GM18505 (cell line): ENCODE measurements around the gene ABLIM1.

Experiments used
- ATAC-seq: cut with Tn5 transposase; IDR thresholded peaks from one replicate; pipeline ENCODE4 v1.9.1; 2021; ENCODE audit not compliant: unreplicated experiment
- POLR2A ChIP-seq: IDR thresholded peaks from 4 replicates; pipeline ENCODE4 v1.6.1; 2011; ENCODE audit warnings: borderline replicate concordance; ENCODE audit not compliant: insufficient read depth, insufficient read length; ENCODE audit errors: extremely low read depth

The ABLIM1 gene

GRCh38 chr10:114650266-114650665 lies 7.8 kb downstream of the ABLIM1 start:
- ATAC-seq = no peak
- no peak for TF ChIP-seq POLR2A

- no peak for TF ChIP-seq POLR2A
Measured at GRCh38 chr10:114649217-114649903, 8.7 kb downstream of the ABLIM1 start.

GRCh38 chr10:114648368-114648767 lies 9.7 kb downstream of the ABLIM1 start:
- no peak for ATAC-seq
- no peak for TF ChIP-seq POLR2A

More at GRCh38 chr10:114649217-114649903, 8.7 kb downstream of the ABLIM1 start:
- ATAC-seq = no peak

DNA sequence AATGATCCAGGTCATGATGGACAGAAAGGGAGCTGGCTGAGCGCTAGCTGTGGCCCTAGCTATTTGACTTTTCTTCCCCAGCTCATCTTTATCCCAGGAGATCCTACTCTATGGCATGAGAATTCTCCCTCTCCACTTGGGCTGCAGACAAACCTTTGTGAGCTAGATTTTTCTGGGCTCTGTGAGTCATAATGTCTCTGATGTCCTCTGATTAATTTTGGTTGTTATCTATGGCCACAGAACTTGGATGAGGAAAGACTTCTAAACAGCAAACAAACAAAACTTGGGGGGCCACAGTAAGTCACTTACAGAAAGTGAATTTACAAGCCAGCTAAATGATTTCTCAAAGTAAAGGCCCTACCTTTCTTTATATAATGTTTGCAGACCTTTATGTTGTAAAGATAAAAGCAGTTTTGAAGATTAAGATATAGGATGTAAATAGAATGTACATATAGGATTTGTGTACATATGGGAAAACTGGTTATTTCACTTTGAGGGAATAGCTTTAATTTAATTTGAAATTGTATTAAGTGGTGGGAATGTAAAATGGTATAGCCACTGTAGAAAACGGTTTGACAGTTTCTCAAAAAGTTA lies 10.4 kb downstream of the ABLIM1 start:
- no peak for TF ChIP-seq POLR2A
- no peak for ATAC-seq

DNA sequence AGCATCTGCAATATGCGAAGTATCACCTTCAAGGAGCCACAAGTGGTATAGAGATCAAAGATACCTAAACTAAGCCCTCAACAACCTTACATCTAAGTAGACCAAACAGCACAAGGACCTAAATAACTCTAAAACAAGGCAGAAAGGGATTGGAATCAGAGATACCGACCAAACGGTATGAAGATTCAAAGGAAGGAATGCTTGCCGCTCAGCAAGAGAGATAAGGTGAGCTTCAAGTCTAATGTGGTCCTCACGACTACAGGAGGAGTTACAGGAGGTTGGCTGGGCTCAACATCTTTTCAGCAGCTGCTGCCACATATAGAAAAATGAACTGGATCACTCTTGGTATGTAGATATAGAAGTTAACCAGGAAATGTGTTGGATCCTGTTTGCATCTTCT lies 11.6 kb downstream of the ABLIM1 start:
- TF ChIP-seq POLR2A = no peak
- ATAC-seq = no peak

DNA sequence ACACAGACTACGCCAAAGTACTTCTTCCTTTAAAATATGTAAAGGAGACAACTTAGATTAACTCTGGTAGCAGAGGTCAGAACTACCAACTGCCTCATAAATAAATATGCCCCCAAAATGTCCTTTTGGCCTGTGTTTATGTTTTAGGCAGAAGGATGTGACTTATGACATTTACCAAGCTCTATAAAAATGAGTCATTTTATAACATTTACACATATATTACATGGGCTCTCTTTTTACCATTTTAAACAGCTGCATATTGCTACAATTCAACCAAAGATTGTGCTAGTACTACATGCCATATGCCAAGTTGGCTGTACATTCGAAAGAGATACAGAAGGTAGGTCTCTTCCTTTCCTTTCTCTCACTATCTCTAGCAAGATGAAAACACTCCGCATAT lies 12.4 kb downstream of the ABLIM1 start:
- TF ChIP-seq POLR2A = no peak
- no peak for ATAC-seq

DNA sequence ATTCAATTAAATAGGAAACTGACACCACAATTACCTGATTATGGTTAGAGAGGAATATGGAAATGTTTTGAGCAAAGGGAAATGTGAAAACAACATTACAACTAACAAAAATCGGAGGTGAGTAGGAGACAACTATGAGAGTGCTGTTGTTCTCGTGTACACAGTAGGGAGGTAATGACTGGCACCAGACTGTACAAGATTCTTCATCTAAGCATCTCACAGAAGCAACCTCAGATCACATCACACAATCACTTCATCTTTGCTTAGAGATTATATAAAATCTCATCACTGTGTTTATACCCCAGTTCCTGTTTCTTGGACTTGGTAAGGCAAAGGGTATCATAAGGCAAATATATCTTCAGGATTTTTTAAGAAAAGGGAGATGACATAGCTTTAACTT lies 14.9 kb downstream of the ABLIM1 start:
- no peak for TF ChIP-seq POLR2A
- no peak for ATAC-seq

- no peak for TF ChIP-seq POLR2A
- no peak for ATAC-seq
Measured at GRCh38 chr10:114642729-114643128, 15.3 kb downstream of the ABLIM1 start.

GRCh38 chr10:114638821-114639625 lies 19.1 kb downstream of the ABLIM1 start:
- TF ChIP-seq POLR2A = no peak
- ATAC-seq = no peak

- no peak for TF ChIP-seq POLR2A
- ATAC-seq = no peak
Measured at GRCh38 chr10:114635797-114636550, 22.1 kb downstream of the ABLIM1 start.

GRCh38 chr10:114635101-114635500 lies 23.0 kb downstream of the ABLIM1 start:
- no peak for ATAC-seq
- TF ChIP-seq POLR2A = no peak

DNA sequence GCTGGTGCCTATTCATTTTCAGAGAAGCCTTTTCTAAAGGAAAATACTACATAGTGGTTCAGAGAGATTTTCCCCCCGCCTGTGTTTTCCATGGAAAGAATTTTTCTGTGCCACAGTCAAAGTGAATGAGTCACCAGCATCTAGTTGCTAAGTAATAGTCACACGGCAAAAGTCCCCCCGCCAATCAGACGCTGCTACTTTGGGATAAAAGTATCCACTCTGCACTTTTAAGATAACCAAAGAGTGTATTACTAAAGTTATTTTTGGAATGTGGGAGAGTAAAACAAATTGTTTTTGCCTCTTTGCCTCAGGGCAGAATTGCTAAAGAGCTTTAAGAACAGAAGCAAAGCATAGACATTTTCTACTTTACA lies 23.5 kb downstream of the ABLIM1 start:
- no peak for TF ChIP-seq POLR2A
- ATAC-seq = no peak
